G401 (cell line): ENCODE results near the gene SLC15A3. TPM values are rescaled to one million over a fixed set of nuclear protein-coding genes. Genes with fewer than 3 reads are reported as not detected.

Source experiments
- DNase-seq: peaks from one replicate; pipeline ENCODE4 v3.0.0-alpha.2; 2015; ENCODE audit warnings: low spot score
- in situ Hi-C: cut with HindIII; loops from 2 replicates; pipeline ENCODE4 v1.10.0; 2016; ENCODE audit warnings: low sequenced_read_pairs, mixed read lengths
- total RNA-seq: library from RNA; depleted of rRNA; stranded (reverse); fragments of >200 nt; shearing (Covaris generic); gene quantifications from 2 replicates; pipeline ENCODE4 v1.2.3, GENCODE V29; 2014; rRNA removed

SLC15A3 gene
- 0.55 TPM in 1 of 2 replicates, not detected in the other for total RNA-seq

- in situ Hi-C loops: no loop called here
- DNase-seq: no peak
Measured at GRCh38 chr11:60951904-60952741, at the start of gene SLC15A3. TSS of gene SLC15A3 (minus strand) at chr11:60952176. CDS start at chr11:60951551, 625 bp downstream.

- DNase-seq: no peak
- in situ Hi-C loops: no loop called here
Measured at GRCh38 chr11:61000426-61000825, 48.5 kb upstream of the SLC15A3 start.

- in situ Hi-C loops: no loop called here
- no peak for DNase-seq
Measured at GRCh38 chr11:60996381-60997138, 44.6 kb upstream of the SLC15A3 start.

DNA sequence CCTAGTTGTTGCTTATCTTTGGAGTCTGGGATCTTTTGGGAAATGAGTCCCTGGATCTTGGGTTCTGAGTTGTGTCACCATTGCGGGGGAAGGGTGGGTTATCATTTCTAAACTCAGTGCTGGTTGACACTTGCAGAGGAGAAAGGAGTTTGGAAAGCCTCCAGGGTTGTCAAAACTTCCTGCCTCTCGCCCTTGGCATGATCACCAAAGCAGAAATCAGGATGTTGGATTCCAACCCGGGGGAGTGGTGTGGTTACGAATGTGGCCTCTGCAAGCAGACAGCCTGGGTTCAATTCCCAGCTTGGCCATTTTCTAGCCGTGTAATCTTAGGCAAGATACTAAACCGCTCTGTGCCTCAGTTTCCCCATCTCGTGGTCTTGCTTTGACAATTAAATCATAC, 43.8 kb upstream of the SLC15A3 start:
- no peak for DNase-seq
- in situ Hi-C loops: no loop called here

GRCh38 chr11:60994541-60995080, 42.6 kb upstream of the SLC15A3 start:
- no peak for DNase-seq
- in situ Hi-C loops: no loop called here

- no peak for DNase-seq
- in situ Hi-C loops: no loop called here
Measured at GRCh38 chr11:60993615-60994014, 41.6 kb upstream of the SLC15A3 start.

GRCh38 chr11:60992842-60993409, 41.0 kb upstream of the SLC15A3 start:
- in situ Hi-C loops: no loop called here

GRCh38 chr11:60991457-60991856, 39.5 kb upstream of the SLC15A3 start:
- no peak for DNase-seq
- in situ Hi-C loops: no loop called here

More at GRCh38 chr11:60992842-60993409, 41.0 kb upstream of the SLC15A3 start:
- no peak for DNase-seq

DNA sequence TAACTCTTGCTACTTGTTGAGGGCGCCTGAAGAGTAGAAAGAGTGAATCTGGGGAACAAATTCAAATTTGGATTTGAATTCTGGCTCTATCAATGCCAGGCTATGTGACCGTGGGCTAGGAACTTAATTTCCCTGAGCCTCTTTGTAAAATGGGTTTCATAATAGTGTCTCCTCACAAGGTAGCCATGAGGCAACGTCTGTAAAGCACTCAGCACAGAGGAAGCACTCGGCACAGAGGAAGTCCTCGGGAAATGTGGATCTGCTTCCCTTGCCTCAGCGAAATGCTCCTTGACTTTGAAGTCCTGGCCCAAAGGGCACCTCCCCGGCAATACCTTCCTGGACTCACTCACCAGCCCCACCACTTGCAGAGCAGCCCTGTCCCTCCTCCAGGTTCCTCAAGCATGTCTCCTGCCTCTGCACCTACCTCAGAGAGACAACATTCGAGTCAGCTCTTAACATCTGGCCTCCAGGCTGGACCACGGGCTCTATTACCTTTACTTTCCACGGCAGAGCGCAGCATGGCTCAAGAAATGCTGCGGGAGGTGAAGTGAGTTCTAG, 37.2 kb upstream of the SLC15A3 start:
- in situ Hi-C loops: no loop called here
- no peak for DNase-seq

GRCh38 chr11:60988658-60989057, 36.7 kb upstream of the SLC15A3 start:
- DNase-seq: no peak
- in situ Hi-C loops: no loop called here

DNA sequence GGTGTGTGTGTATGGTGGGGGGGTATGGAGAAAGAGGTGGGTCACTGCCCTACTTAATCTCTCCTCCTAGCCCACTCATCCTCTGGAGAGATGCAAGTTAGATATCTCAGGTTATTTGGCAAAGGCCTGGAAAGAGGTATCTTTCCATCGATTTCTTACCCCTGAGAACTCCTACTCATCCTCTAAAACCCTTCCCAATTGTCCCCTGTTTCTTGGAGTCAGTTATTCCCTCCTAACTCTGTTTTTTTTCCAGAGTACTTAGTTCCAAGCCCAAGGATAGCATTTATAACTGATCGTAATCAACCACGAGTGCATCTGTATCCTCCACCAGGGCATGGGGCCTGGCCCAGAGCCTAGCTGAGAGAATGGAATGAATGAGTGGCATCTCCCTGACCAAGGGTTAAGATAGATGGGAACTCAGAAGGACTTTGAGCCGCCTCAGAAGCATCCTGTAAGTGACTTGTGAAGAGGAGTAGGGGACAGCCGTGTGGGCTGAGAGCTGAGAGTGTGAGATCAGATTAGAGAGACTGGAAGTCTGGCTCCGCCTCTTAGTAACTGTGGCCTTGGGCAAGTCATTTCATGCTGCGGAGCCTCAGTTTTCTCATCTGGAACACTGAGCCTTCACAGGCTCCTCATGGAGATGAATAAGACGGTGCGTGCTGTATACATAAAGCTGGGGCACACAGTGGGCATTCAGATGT, 35.8 kb upstream of the SLC15A3 start:
- in situ Hi-C loops: no loop called here
- no peak for DNase-seq

DNA sequence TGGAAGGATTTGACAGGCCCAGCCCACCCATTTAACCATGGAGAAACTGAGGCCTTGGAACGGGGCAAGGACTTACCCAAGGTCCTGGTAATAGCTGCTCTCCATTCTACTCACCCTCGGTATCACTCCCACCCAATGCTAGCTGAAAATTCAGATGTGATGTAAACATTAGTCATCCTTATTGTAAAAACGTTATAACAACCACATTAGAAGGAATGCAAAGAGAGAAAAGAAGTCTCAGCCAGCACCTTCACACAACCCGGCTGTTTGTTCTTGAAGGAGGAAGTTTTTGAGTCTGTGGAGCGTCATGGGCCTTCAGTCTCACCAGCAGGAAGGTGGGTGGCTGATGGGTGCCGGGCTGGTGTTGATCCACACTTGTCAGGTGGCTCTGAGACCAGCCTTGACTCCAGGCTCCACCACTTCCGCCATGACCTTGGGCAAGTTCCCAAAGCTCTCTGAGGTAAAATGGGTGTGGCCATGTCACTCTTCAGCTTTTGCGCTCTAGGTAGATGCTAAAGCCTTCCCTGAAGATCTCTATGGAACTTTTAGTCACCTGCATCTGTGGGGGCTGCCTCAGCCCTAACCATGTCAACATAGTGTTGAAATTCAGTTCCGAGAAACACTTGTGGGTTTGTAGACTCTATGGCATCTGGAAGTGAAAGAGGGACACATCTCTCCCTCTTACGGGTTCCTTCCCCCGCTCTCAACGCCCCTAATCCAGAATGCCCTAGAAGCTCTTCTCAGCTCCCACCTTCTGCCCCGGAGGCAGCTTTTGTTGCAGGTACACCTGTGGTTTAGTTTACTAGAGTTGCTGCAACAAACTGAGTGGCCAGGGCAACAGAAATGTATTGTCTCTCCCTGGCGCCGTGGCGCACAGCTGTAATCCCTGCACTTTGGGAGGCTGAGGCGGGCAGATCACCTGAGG, 34.3 kb upstream of the SLC15A3 start:
- in situ Hi-C loops: no loop called here
- DNase-seq: no peak

DNA sequence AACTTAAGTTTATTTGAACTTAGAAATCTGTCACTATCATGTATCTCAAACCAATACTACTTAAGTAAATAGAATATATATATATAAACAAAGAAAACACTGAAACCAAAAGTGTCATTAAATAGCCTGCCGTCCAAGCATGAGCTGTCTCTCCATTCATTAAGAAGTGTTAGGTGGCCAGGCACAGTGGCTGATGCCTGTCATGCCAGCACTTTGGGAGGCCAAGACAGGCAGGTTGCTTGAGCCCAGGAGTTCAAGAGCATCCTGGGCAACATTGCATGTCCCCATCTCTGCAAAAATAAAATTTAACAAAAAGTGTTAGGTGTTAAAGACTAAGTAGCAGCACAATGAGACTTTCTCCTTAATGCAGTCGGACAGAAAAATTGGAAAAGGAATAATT, 33.5 kb upstream of the SLC15A3 start:
- in situ Hi-C loops: no loop called here
- DNase-seq: no peak

DNA sequence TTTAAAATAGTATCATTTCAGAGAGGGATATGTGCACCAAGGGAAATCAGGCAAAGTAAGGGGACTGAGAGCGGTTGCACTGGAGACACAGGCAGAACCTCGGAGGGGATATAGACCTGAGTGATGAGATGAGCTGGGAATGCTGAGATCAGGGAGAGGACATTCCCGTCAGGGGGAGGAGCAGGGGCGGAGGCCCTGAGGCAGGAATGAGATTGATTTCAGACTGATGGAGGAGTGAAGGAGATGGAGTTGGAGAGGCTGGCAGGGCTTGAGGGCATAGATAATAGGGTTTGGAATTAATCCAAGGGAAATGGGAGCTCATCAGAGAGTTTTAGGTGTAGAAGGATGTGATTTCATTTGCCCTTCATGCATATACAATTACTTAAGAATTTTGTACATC, 32.7 kb upstream of the SLC15A3 start:
- in situ Hi-C loops: no loop called here
- no peak for DNase-seq

- in situ Hi-C loops: no loop called here
Measured at GRCh38 chr11:60984149-60984548, 32.2 kb upstream of the SLC15A3 start.

DNA sequence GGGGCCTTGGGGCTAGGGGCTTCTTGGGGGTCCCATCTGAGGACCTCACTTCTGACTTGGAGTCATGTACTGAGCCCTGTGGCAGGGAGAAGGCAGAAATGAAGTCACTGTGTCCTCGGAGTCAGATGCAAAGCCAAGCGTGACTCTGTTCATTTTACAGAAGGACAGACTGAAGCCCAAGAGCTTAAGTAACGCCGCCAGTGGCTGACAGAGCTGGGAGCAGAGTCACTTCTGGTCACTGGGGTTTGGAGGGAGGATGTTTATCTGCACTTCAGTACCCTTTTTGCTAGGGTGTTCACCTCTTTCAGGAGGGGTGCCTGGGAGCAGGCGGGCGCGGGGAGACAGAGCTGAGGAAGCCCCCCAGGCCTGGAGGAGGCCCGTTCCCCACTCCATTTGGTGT, 30.2 kb upstream of the SLC15A3 start:
- in situ Hi-C loops: no loop called here

More at GRCh38 chr11:60984149-60984548, 32.2 kb upstream of the SLC15A3 start:
- DNase-seq: no peak

DNA sequence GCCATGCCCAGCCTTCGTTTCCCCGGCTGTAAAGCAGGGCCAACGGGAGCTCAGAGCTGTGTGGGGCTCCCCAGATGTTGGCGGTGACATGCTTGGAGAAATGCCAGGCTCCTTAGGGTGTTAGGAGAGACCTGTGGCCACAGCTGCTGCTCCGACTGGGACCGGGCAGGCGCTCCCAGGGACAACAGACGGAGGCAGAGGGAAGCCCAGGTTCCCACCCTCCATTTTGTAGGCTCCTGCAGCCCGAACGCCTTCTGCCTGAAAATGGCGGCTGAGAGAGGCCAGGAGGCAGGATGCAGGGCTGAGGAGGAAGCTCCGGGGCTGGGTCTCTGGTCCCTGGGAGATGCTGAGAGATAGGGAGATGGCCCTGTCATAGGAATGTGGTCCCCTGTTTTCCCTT, 29.5 kb upstream of the SLC15A3 start:
- no peak for DNase-seq
- in situ Hi-C loops: no loop called here

More for the DNA sequence above, 30.2 kb upstream of the SLC15A3 start:
- no peak for DNase-seq
